C4-2B (cell line): ENCODE measurements around the gene TWF2.
A peak's percentile ranks its signal among the peaks of the same experiment; 100 is the strongest.

ENCODE experiments used
- H3K27ac ChIP-seq: fragments of 450-650 bp; 2 replicates; pipeline ENCODE4 v1.5.1; 2017
- CTCF ChIP-seq: fragments of 450-650 bp; conservative IDR thresholded peaks from 2 replicates; pipeline ENCODE4 v1.5.1; 2017; ENCODE audit warnings: mild to moderate bottlenecking
- ZFX ChIP-seq: fragments of 450-650 bp; IDR thresholded peaks from 2 replicates; pipeline ENCODE4 v1.6.1; 2017

Gene TWF2

GRCh38 chr3:52240059-52240885, 1.3 kb upstream of the TWF2 start:
- peak overlapping the region; percentile 91 for H3K27ac ChIP-seq
- TF ChIP-seq ZFX (no peak), CTCF (no peak)

- H3K27ac ChIP-seq: peak overlapping the region; percentile 91
- TF ChIP-seq ZFX (no peak), CTCF (no peak)
Observed at GRCh38 chr3:52238193-52238760, 681 bp downstream of the TWF2 start.

GRCh38 chr3:52237657-52238172, 1.2 kb downstream of the TWF2 start:
- TF ChIP-seq CTCF (no peak; the same call in 1 of the 2 replicates), ZFX (0 out of 2 replicates have a peak, but pooled peaks have one; percentile 19)
- H3K27ac ChIP-seq: peak overlapping the region; percentile 91

- TF ChIP-seq CTCF (no peak), ZFX (no peak)
- peak overlapping the region; percentile 91 for H3K27ac ChIP-seq
Observed at GRCh38 chr3:52237006-52237656, 1.8 kb downstream of the TWF2 start.

- peak overlapping the region; percentile 91 for H3K27ac ChIP-seq
- no peak for TF ChIP-seq ZFX
- no peak for TF ChIP-seq CTCF
Observed at GRCh38 chr3:52236424-52236886, 2.5 kb downstream of the TWF2 start.

- no peak overlapping the region for H3K27ac ChIP-seq
- TF ChIP-seq CTCF (no peak; the same call in 1 of the 2 replicates), ZFX (no peak)
Observed at GRCh38 chr3:52234516-52235447, 4.2 kb downstream of the TWF2 start.
